ENCODE results near the gene PDZD2. TPM values are rescaled to one million over a fixed set of nuclear protein-coding genes. Genes with fewer than 3 reads are reported as not detected.

Gene PDZD2
- total and polyA plus RNA-seq, 12 donors = 2.2 to 10.3 (median 5.0) TPM

- no peak overlapping the region for H3K27ac ChIP-seq
- DNase-seq = no peak
- H3K27me3 ChIP-seq = no peaks in the 10 kb centered on the region
- 90 to 96% (median 92%) methylated on average over 1 of the region's 1 CpG for WGBS, 4 donors
- intact Hi-C loops (cut with DNase I) = no loop called here
- no peak overlapping the region for H3K4me3 ChIP-seq
- peaks cover 0 to 38% of the 10 kb centered on the region in 2 donors for H3K4me1 ChIP-seq (replicated peaks in 1 of 2)
- no peak for TF ChIP-seq POLR2A (IDR thresholded peaks at IDR 0.05)
- TF ChIP-seq CTCF (IDR thresholded peaks at IDR 0.05) = no peak
- H3K36me3 ChIP-seq (replicated peaks in 1 of 2) = peaks cover 0 to 24% of the 10 kb centered on the region in 2 donors
- H3K9me3 ChIP-seq (replicated peaks in 1 of 3) = no peaks in the 10 kb centered on the region
Observed at GRCh38 chr5:32131604-32132003, 492.7 kb downstream of the PDZD2 start.

- intact Hi-C loops (cut with DNase I) = no loop called here
Observed at GRCh38 chr5:32132757-32133156, 493.8 kb downstream of the PDZD2 start.

GRCh38 chr5:32135086-32135485, 496.2 kb downstream of the PDZD2 start:
- Histone ChIP-seq H3K4me3 (no peak overlapping the region), H3K27me3 (no peaks in the 10 kb centered on the region), H3K27ac (no peak overlapping the region), H3K4me1 (replicated peaks in 1 of 2) (peaks cover 0 to 25% of the 10 kb centered on the region in 2 donors), H3K9me3 (replicated peaks in 1 of 3) (no peaks in the 10 kb centered on the region), H3K36me3 (replicated peaks in 1 of 2) (peaks cover 0 to 24% of the 10 kb centered on the region in 2 donors)
- intact Hi-C loops (cut with DNase I) = no loop called here
- no peak for DNase-seq
- 95 to 100% (median 96%) methylated on average over 1 of the region's 1 CpG for WGBS, 4 donors
- TF ChIP-seq CTCF (IDR thresholded peaks at IDR 0.05) (no peak), POLR2A (IDR thresholded peaks at IDR 0.05) (no peak)

More at GRCh38 chr5:32132757-32133156, 493.8 kb downstream of the PDZD2 start:
- TF ChIP-seq CTCF (IDR thresholded peaks at IDR 0.05) (no peak), POLR2A (IDR thresholded peaks at IDR 0.05) (no peak)
- Histone ChIP-seq H3K27me3 (no peaks in the 10 kb centered on the region), H3K36me3 (replicated peaks in 1 of 2) (peaks cover 0 to 24% of the 10 kb centered on the region in 2 donors), H3K4me1 (replicated peaks in 1 of 2) (peaks cover 0 to 34% of the 10 kb centered on the region in 2 donors), H3K27ac (no peak overlapping the region), H3K4me3 (no peak overlapping the region), H3K9me3 (replicated peaks in 1 of 3) (no peaks in the 10 kb centered on the region)
- no peak for DNase-seq

DNA sequence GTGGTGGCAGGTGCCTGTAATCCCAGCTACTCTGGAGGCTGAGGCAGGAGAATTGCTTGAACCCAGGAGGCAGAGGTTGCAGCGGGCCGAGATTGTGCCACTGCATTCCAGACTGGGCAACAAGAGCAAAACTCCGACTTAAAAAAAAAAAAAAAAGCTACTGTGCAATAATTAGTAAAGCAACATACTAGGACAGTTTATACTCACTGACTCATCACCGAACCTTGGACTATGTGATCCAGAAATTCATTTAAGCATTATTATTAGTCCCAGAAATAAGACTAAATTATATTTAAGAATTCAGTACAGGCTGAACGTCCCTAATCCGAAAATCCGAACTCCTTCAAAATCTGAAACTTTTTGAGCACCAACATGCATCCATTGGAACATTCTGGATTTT, 497.4 kb downstream of the PDZD2 start:
- no peaks in the 10 kb centered on the region for H3K27me3 ChIP-seq
- H3K4me1 ChIP-seq (replicated peaks in 1 of 2) = peaks cover 0 to 25% of the 10 kb centered on the region in 2 donors
- DNase-seq = no peak
- H3K27ac ChIP-seq = no peak overlapping the region
- no peak overlapping the region for H3K4me3 ChIP-seq
- intact Hi-C loops (cut with DNase I) = no loop called here
- H3K9me3 ChIP-seq (replicated peaks in 1 of 3) = no peaks in the 10 kb centered on the region
- WGBS, 4 donors = 51 to 56% (median 53%) methylated on average over 7 of the region's 7 CpGs
- peaks cover 0 to 24% of the 10 kb centered on the region in 2 donors for H3K36me3 ChIP-seq (replicated peaks in 1 of 2)
- TF ChIP-seq POLR2A (IDR thresholded peaks at IDR 0.05) (no peak), CTCF (IDR thresholded peaks at IDR 0.05) (no peak)
